Gastroesophageal sphincter (tissue), 4 donors: ENCODE data around the gene HNRNPA3. TPM values are rescaled to one million over a fixed set of nuclear protein-coding genes. Genes with fewer than 3 reads are reported as not detected.
A peak's percentile ranks its signal among the peaks of the same experiment; 100 is the strongest.

Experiments
- ATAC-seq: fragments of 150-250 bp; one replicate; pipeline ENCODE4 v1.9.1; 2016; ENCODE audit warnings: mild to moderate bottlenecking, moderate library complexity
- H3K27ac ChIP-seq, 4 donors: fragments of 200-600 bp; sonication (generic) in 3 of 4; 1 replicate in 3 of 4; 2 replicates in 1 of 4; pipeline ENCODE4 v1.5.1; 2016 to 2019
- H3K27me3 ChIP-seq: fragments of 200-600 bp; sonication (generic); one replicate; pipeline ENCODE4 v1.5.1; 2019
- H3K36me3 ChIP-seq, 2 donors: fragments of 200-600 bp; sonication (generic); one replicate each; pipeline ENCODE4 v1.5.1; 2019; ENCODE audit warnings: control low read depth in 1 of 2
- H3K4me1 ChIP-seq, 3 donors: fragments of 200-600 bp; sonication (generic); 1 replicate in 2 of 3; 2 replicates in 1 of 3; pipeline ENCODE4 v1.5.1; 2016 to 2019; ENCODE audit warnings: control low read depth in 2 of 3
- H3K4me3 ChIP-seq, 2 donors: fragments of 200-600 bp; sonication (generic); one replicate each; pipeline ENCODE4 v1.5.1; 2019; ENCODE audit warnings: mild to moderate bottlenecking in 1 of 2, moderate library complexity in 1 of 2
- H3K9me3 ChIP-seq, 3 donors: fragments of 200-600 bp; sonication (generic); one replicate each; pipeline ENCODE4 v1.5.1; 2017 to 2019; ENCODE audit warnings: control low read depth in 2 of 3
- CTCF ChIP-seq, 4 experiments: fragments of 200-600 bp in 2 of 4; fragments of 450-650 bp in 2 of 4; sonication (generic) in 1 of 4; IDR thresholded peaks; one replicate each; pipeline ENCODE4 v1.5.1; 2017 to 2019; ENCODE audit warnings: antibody characterized with exemption in 4 of 4, mild to moderate bottlenecking in 2 of 4, moderate library complexity in 2 of 4
- EP300 ChIP-seq: sonication (generic); formaldehyde crosslinking; IDR thresholded peaks from one replicate; pipeline ENCODE4 v1.6.1; 2017; ENCODE audit warnings: antibody characterized with exemption, mild to moderate bottlenecking
- POLR2A ChIP-seq, 2 donors: fragments of 450-650 bp; IDR thresholded peaks; one replicate each; pipeline ENCODE4 v1.6.1; 2017; ENCODE audit warnings: antibody characterized with exemption in 2 of 2, mild to moderate bottlenecking in 2 of 2, moderate library complexity in 1 of 2
- POLR2AphosphoS5 ChIP-seq: sonication (generic); formaldehyde crosslinking; IDR thresholded peaks from one replicate; pipeline ENCODE4 v1.6.1; 2017; ENCODE audit warnings: antibody characterized with exemption
- WGBS, 2 donors: methylation state at CpG; one replicate each; pipeline ENCODE4 v1.1.5; 2018; ENCODE audit warnings: low coverage in 1 of 2; 5-methylcytosine and 5-hydroxymethylcytosine counted together
- total RNA-seq, 4 donors: library from RNA; depleted of rRNA; stranded (reverse); fragments of >200 nt; gene quantifications; one replicate each; pipeline ENCODE4 v1.1.0, GENCODE V29; 2016

Gene HNRNPA3
- total RNA-seq = 10 to 100 TPM; 58.4 to 87.8 (median 73.1) TPM

DNA sequence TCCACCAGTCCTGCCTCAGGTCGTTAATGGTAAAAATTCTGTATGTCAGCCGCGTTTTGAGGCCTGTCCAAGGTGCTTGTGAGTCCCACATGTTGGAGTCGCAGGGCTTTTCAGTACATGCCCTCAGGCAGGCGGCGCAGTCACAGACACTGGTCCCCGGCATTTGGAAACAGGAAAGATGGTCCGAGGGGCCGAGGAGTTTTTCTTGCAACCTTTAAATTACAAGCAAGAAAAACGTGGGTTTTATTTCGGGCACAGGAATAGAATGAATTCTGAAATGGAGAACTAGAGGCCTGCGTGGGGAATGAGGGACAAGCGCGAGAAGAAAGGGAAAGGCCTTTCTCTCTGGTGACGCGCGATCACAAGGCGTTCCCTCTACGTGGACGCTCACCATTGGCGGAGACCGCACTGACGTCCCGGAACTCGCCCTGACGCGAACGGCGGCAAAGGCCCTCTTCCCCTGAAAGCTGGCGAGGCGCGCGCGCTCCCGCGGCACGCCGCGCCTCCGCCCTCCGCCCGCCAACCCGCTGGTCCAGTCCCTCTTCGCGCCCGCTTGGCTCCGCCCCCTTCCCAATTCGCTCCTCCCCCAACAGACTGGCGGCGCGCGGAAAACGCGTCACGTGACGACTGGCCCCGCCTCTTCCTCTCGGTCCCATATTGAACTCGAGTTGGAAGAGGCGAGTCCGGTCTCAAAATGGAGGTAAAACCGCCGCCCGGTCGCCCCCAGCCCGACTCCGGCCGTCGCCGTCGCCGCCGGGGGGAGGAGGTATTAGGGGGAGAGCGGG lies at the start of gene HNRNPA3:
HNRNPA3 (plus strand) TSS at position 689 of the 785 bp plus-strand sequence; CDS start at position 695, 6 bp downstream.
- peak; percentile 96 for ATAC-seq
- no peaks in the 10 kb centered on the region for H3K9me3 ChIP-seq

DNA sequence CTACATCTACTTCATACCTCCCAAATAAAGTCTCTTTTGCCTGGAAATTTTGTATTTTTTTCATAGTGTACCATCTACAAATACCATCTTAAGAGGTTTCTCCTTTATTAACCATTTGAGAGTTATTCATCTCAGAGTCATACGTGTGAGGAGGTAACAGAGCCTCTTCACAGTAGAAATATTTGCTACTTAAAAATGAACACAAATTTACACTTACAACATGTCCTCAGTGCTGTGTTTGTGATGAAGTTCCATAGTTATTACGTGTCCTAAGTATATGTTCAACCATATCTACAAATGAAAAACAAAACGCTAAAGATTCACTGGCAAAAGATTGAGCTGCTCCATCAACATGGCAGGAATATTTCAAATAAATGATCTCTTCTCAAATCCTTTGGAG lies 48.5 kb upstream of the HNRNPA3 start:
- no peak for TF ChIP-seq EP300
- no peak for TF ChIP-seq POLR2AphosphoS5
- no peak for TF ChIP-seq CTCF (IDR thresholded peaks at IDR 0.05)
- no peak for TF ChIP-seq POLR2A (IDR thresholded peaks at IDR 0.05)
- Histone ChIP-seq H3K36me3 (no peaks in the 10 kb centered on the region), H3K27me3 (no peaks in the 10 kb centered on the region), H3K4me1 (peaks cover 3 to 30% (median 5%) of the 10 kb centered on the region in 3 donors), H3K4me3 (peak overlapping the region; percentile 39 to 59), H3K27ac (peak overlapping the region in 3 of 4 donors; percentile 74 to 84 (median 82)), H3K9me3 (no peaks in the 10 kb centered on the region)
- peak; percentile 7 for ATAC-seq
- 2 to 9% methylated on average over 3 of the region's 3 CpGs for WGBS, 2 donors

More for the DNA sequence above, at the start of gene HNRNPA3:
- 1 to 2% methylated on average over 23 to 38 of the region's 74 CpGs for WGBS, 2 donors
- Histone ChIP-seq H3K27ac (peak within 1 kb of the TSS; percentile 99), H3K27me3 (no peaks in the 10 kb centered on the region), H3K4me3 (peak within 1 kb of the TSS; percentile 79 to 88), H3K36me3 (peaks cover 11 to 23% of the 10 kb centered on the region in 2 donors), H3K4me1 (peaks cover 25 to 51% (median 29%) of the 10 kb centered on the region in 3 donors)
- peak; percentile 90 to 94 for TF ChIP-seq POLR2A (IDR thresholded peaks at IDR 0.05)
- peak in 3 of 4 experiments; percentile 21 to 55 (median 35) for TF ChIP-seq CTCF (IDR thresholded peaks at IDR 0.05)
- TF ChIP-seq POLR2AphosphoS5 = peak; percentile 99
- peak; percentile 17 for TF ChIP-seq EP300

GRCh38 chr2:177164584-177165052 lies 48.0 kb upstream of the HNRNPA3 start:
- peak overlapping the region; percentile 39 to 59 for H3K4me3 ChIP-seq
- ATAC-seq = peak; percentile 80
- H3K36me3 ChIP-seq = no peaks in the 10 kb centered on the region
- no peaks in the 10 kb centered on the region for H3K9me3 ChIP-seq
- H3K27me3 ChIP-seq = no peaks in the 10 kb centered on the region
- H3K4me1 ChIP-seq = peaks cover 3 to 31% (median 5%) of the 10 kb centered on the region in 3 donors
- TF ChIP-seq CTCF (IDR thresholded peaks at IDR 0.05) (peak; percentile 99 to 100 (median 99)), EP300 (no peak), POLR2A (IDR thresholded peaks at IDR 0.05) (no peak), POLR2AphosphoS5 (peak; percentile 61)
- peak overlapping the region; percentile 74 to 91 (median 83) for H3K27ac ChIP-seq
- 0 to 1% methylated on average over 11 to 13 of the region's 13 CpGs for WGBS, 2 donors

DNA sequence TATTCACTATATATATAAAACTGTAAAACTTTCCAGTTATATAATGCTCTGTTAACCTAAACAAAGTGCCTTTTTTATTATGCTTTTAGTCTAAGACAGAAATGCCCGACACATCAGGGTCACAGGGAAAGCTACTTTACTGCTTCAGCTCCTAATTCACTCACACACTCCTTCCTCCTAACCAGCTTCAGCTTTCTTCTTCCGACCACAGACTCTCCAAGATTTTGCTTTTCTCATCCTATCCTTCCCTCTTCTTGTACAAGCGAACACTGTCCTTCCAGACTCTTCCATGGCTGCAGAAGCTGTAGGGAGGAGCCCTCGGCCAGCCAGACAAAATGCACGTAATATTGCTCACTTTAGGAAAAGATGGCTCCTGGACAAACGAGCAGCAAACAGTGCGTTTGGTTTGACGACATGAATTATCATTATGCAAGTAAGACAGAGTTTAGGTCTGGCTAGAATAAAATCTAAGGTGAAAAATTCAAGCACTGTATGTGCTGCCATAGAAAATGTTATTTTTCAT lies 47.5 kb upstream of the HNRNPA3 start:
- peaks cover 3 to 36% (median 5%) of the 10 kb centered on the region in 3 donors for H3K4me1 ChIP-seq
- H3K4me3 ChIP-seq = peak overlapping the region; percentile 39 to 59
- H3K27me3 ChIP-seq = no peaks in the 10 kb centered on the region
- ATAC-seq = peak; percentile 59
- no peaks in the 10 kb centered on the region for H3K36me3 ChIP-seq
- 0 to 4% methylated on average over 4 to 8 of the region's 8 CpGs for whole genome bisulfite sequencing, 2 donors
- no peaks in the 10 kb centered on the region for H3K9me3 ChIP-seq
- peak overlapping the region; percentile 74 to 91 (median 83) for H3K27ac ChIP-seq
- no peak for TF ChIP-seq POLR2A (IDR thresholded peaks at IDR 0.05)
